Bronchial epithelial cell (primary cell): Measurements from ENCODE around the gene FBXW4. TPM values are rescaled to one million over a fixed set of nuclear protein-coding genes. Genes with fewer than 3 reads are reported as not detected.
A peak's percentile ranks its signal among the peaks of the same experiment; 100 is the strongest.

Experiments used
- DNase-seq: peaks from one replicate; pipeline ENCODE4 v3.0.0-alpha.2; 2010; ENCODE audit warnings: low read depth
- FAIRE-seq: peaks from 2 replicates; lab custom pipeline; 2011; peaks lifted over from hg19 to GRCh38; lab: Jason Lieb, UNC
- H3K27me3 ChIP-seq: 2 replicates; pipeline ENCODE4 v1.5.1; 2011; ENCODE audit warnings: low read length; ENCODE audit not compliant: control insufficient read depth, insufficient read depth
- H3K36me3 ChIP-seq: 2 replicates; pipeline ENCODE4 v1.5.1; 2011; ENCODE audit warnings: low read length; ENCODE audit not compliant: control insufficient read depth, insufficient read depth
- H3K4me3 ChIP-seq: 2 replicates; pipeline ENCODE4 v1.5.1; 2011; ENCODE audit warnings: mild to moderate bottlenecking, low read depth, low read length, control low read depth
- CTCF ChIP-seq: IDR thresholded peaks from 2 replicates; pipeline ENCODE4 v1.5.1; 2011; ENCODE audit warnings: mild to moderate bottlenecking, moderate library complexity, low read length, control low read depth, inconsistent platforms; ENCODE audit not compliant: insufficient read depth, severe bottlenecking
- total RNA-seq: library from RNA; depleted of rRNA; stranded (reverse); fragments of >200 nt; gene quantifications from 2 replicates; pipeline ENCODE4 v1.2.1, GENCODE V29; 2014

Gene FBXW4
- total RNA-seq, 1 donor from 2014 or later, result 49.5 TPM

DNA sequence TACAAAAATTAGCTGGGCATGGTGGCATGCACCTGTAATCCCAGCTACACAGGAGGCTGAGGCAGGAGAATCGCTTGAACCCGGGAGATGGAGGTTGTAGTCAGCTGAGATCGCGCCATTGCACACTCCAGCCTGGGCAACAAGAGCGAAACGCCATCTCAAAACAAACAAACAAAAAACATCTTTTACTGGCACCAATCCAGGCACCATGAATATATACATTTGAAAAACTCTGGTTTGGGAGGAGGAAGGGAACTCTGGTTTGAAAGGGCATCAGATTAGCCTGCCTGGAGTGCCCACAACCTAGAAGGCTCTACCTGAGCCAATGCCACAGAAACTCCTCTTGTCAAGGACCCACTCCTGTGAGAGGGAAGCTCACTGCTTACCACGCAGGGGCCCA is 122.8 kb downstream of the FBXW4 start:
- FAIRE-seq (no peak), DNase-seq (no peak)
- TF ChIP-seq CTCF, result no peak
- no peaks in the 10 kb centered on the region for H3K36me3 ChIP-seq
- no peak overlapping the region for H3K4me3 ChIP-seq
- H3K27me3 ChIP-seq, result peaks cover 6% of the 10 kb centered on the region

- Histone ChIP-seq H3K36me3 (no peaks in the 10 kb centered on the region), H3K27me3 (peaks cover 10% of the 10 kb centered on the region), H3K4me3 (no peak overlapping the region)
- no peak for FAIRE-seq
- DNase-seq, result no peak
- TF ChIP-seq CTCF, result no peak
Observed at GRCh38 chr10:101571271-101571925, 123.6 kb downstream of the FBXW4 start.

DNA sequence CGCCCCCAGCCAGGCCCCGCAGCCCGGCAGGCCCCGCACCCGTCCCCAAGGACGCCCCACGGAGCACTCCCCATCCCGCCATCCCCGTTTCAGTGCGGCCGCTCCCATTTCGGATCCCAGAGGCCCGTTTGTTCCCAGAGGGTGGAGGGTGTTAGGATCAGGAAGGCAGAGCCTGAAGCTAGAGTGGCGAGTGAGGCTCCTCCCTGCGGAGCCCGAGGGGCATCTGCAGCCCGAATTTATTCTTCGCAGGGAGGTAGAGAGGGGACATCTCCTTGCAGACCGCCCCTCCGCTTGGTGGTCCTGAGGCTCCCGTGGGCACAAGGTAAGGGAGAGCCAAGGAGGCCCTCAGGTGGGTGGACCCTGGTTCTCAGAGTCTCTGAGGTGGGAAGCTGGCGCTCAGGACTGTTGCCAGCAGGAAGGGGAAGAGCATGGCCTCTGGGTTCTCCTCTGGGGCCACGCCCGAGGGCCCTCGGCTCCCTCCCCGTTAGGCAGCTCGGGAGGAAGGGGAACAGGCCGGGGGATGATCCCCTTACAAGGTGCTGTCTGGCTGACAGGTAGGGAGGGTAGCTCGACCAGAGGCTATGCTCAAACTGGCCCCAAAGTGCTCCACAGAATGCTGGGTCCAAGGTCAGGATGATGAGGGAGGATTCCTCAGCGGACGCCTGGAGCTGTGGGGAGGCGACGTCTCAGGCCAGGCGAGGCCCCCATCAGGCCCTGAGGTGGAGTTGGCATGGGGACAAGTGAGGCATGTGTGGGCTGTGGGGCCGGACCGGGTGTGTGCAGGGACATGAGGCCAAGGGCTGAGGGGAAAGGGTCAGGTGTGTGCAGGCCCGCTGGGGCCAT is 124.3 kb downstream of the FBXW4 start:
- FAIRE-seq (peak; percentile 66), DNase-seq (no peak)
- peak overlapping the region; percentile 64 for H3K4me3 ChIP-seq
- H3K27me3 ChIP-seq, result peaks cover 14% of the 10 kb centered on the region
- TF ChIP-seq CTCF, result no peak
- no peaks in the 10 kb centered on the region for H3K36me3 ChIP-seq

DNA sequence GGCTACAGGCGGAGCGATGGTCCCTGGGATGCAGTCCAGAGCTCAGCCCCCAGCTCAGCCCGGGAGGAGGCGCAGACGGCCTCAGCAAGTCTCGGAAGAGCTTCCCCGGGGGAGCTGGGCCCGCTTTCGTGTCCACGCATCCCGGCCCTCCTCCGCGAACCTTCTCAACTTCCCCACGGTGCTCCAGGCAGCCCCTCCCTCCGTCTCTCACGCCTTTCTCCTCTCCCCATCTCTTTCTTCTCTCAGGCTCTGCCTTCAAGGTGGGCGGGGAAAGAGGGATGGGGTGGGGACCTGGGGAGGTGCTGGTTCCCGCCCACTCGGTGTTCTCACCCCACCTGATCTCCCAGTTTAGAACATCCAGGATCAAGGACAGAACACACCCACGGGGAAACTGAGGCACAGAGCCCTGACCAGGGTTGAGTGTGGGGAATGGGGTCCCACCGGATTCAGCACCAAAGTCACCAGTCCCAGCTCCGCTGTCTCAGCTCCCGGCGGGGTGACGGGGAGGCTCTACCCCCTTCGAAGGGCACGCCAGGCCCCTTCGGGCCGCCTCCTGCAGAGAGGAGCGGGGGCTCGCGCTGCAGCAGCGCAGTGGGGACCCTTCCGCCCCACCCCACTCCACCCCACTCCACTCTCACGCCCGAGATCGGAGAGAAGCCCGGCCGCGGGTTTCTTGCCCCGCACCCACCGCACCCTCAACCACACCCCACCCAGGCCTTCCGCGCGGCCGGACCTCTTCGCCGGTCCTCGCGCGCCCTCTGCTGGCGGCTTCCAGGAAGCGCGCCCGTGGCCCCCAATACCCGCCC is 125.1 kb downstream of the FBXW4 start:
- H3K27me3 ChIP-seq, result peaks cover 20% of the 10 kb centered on the region
- peak; percentile 82 for TF ChIP-seq CTCF
- peak; percentile 59 for DNase-seq
- no peaks in the 10 kb centered on the region for H3K36me3 ChIP-seq
- H3K4me3 ChIP-seq, result peak overlapping the region; percentile 64
- FAIRE-seq, result no peak

GRCh38 chr10:101569323-101569621 is 125.7 kb downstream of the FBXW4 start:
- TF ChIP-seq CTCF, result no peak
- Histone ChIP-seq H3K36me3 (no peaks in the 10 kb centered on the region), H3K27me3 (peaks cover 20% of the 10 kb centered on the region), H3K4me3 (no peak overlapping the region)
- FAIRE-seq, result no peak
- no peak for DNase-seq
